ENCODE results near the gene ALDH16A1.

- TF ChIP-seq CTCF (IDR thresholded peaks at IDR 0.05; ENCODE audit: poor library complexity) (no peak), EZH2 (IDR thresholded peaks at IDR 0.05; ENCODE audit: borderline replicate concordance) (no peak), EZH2phosphoT487 (IDR thresholded peaks at IDR 0.05; ENCODE audit: low read depth, severe bottlenecking, unreplicated experiment) (no peak)
Measured at GRCh38 chr19:49415102-49415809, 37.8 kb upstream of the ALDH16A1 start.
